ENCODE data around the gene ZDHHC17. TPM values are rescaled to one million over a fixed set of nuclear protein-coding genes. Genes with fewer than 3 reads are reported as not detected.

Gene ZDHHC17
- total RNA-seq, 1 experiment from 2014 or later, result 25.3 TPM

- TF ChIP-seq EZH2 (IDR thresholded peaks at IDR 0.05), result no peak
Measured at GRCh38 chr12:76883811-76884210, 119.9 kb downstream of the ZDHHC17 start (continued).

- no TSS peak for BruUV-seq (replicated peaks)
- no peaks in the 10 kb centered on the region for H4K20me1 ChIP-seq (ENCODE audit: insufficient read depth)
- no peaks in the 10 kb centered on the region for H3K36me3 ChIP-seq (ENCODE audit: control insufficient read depth in 1 of 2, insufficient read depth in 2 of 2, low read length in 2 of 2)
- no peak overlapping the region for H3K4me2 ChIP-seq (ENCODE audit: low read length)
- H3K79me2 ChIP-seq (ENCODE audit: insufficient read depth, low read length), result no peaks in the 10 kb centered on the region
- ChIA-PET POLR2A (no interaction called here), RAD21 (ENCODE audit: low non-redundant PET in 1 of 2, low total read pairs in 2 of 2, uncharacterized antibody in 2 of 2, unreplicated experiment in 2 of 2) (no interaction called here), CTCF (no interaction called here)
- no peak for DNase-seq (ENCODE audit: low read depth, low spot score)
- no peaks in the 10 kb centered on the region for H3K9me3 ChIP-seq (ENCODE audit: control insufficient read depth in 1 of 2, insufficient read depth in 1 of 2, low read depth in 1 of 2, low read length in 2 of 2)
- intact Hi-C loops (cut with micrococcal nuclease), result no loop called here
- no peak overlapping the region for H3K27ac ChIP-seq (ENCODE audit: low read depth, low read length)
- no peak overlapping the region for H2AFZ ChIP-seq (ENCODE audit: low read depth, low read length, poor library complexity, severe bottlenecking)
- no peak overlapping the region for H3K9ac ChIP-seq (ENCODE audit: low read length)
- H3K4me1 ChIP-seq (ENCODE audit: control insufficient read depth in 1 of 2, insufficient read depth in 2 of 2, low read length in 2 of 2), result peaks cover 0 to 8% of the 10 kb centered on the region in 2 experiments; a peak in 3 of 4 replicates
- no peak for ATAC-seq
- H3K4me3 ChIP-seq (replicated peaks in 1 of 2; ENCODE audit: low read depth in 1 of 2, low read length in 2 of 2), result no peak overlapping the region
- no peak for TF ChIP-seq SIN3A (IDR thresholded peaks at IDR 0.05; ENCODE audit: low read depth)
- TF ChIP-seq ZNF274 (IDR thresholded peaks at IDR 0.05; ENCODE audit: low read depth, low read length), result no peak
- no peak for TF ChIP-seq REST (IDR thresholded peaks at IDR 0.05; ENCODE audit: low read depth)
- no peak for TF ChIP-seq SRF (IDR thresholded peaks at IDR 0.05; ENCODE audit: low read depth)
- TF ChIP-seq EZH2 (IDR thresholded peaks at IDR 0.05), result no peak
- TF ChIP-seq TCF7L2 (IDR thresholded peaks at IDR 0.05; ENCODE audit: borderline replicate concordance, extremely low read depth, insufficient read depth, insufficient read length), result no peak
- TF ChIP-seq CEBPB (IDR thresholded peaks at IDR 0.05; ENCODE audit: low read depth), result no peak
- no peak for TF ChIP-seq POLR2AphosphoS5 (IDR thresholded peaks at IDR 0.05; ENCODE audit: low read depth, low read length)
- no peak for TF ChIP-seq RAD21 (IDR thresholded peaks at IDR 0.05; ENCODE audit: low read depth)
- TF ChIP-seq POLR2A (IDR thresholded peaks at IDR 0.05; ENCODE audit: borderline replicate concordance, extremely low read depth, insufficient read depth, insufficient read length), result no peak
- H3K9me2 ChIP-seq (ENCODE audit: insufficient read depth), result no peaks in the 10 kb centered on the region
- H3K27me3 ChIP-seq (ENCODE audit: insufficient read depth, low read length), result no peaks in the 10 kb centered on the region
Measured at GRCh38 chr12:76888775-76889174, 124.9 kb downstream of the ZDHHC17 start.

Measured in HCT116 (cell line).